Measurements from ENCODE around the gene NETO2. TPM values are rescaled to one million over a fixed set of nuclear protein-coding genes. Genes with fewer than 3 reads are reported as not detected.

Gene NETO2
- total and polyA plus RNA-seq, 8 donors: 9.7 to 49.9 (median 43.0) TPM

DNA sequence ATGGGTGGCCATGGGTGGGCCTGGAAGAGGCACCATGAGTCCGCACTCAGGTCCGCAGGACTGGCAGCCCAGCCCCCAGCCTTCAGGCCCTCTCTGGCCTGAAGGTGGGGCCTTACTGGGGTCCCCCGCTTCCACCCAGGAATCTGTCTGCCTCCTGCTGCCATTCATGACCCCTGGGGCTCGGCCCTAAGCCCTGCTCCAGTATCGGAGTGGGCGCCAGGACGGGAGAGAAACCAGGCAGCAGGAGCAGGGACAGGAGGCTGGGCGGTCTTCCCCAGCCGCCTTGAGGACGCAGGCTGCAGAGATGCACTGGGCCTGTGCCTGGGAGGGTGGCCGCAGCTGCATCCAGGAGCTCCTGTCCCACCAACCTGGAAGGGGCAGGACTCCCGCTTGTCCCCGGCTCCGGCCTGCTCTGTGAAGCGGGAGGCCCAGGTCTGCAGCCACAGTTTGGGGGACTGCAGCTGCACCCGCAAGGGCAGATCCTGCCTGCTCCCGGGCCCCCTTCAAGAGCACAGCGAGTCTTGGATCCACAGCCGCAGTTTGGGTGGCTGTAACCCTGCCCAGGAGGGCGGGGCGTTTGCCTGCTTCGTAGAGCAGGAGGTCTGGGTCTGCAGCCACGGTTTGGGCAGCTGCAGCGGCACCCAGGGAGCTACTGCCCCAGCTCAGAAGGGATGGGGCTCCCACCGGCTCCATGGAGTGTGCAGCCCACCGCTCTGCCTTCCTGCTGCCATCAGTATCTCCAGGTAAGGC, 88.4 kb downstream of the NETO2 start:
- Histone ChIP-seq H3K36me3 (no peaks in the 10 kb centered on the region), H3K9me3 (no peaks in the 10 kb centered on the region), H3K27me3 (no peaks in the 10 kb centered on the region), H3K4me1 (no peaks in the 10 kb centered on the region), H3K4me3 (no peak overlapping the region), H3K27ac (no peak overlapping the region)
- ATAC-seq: no peak
- DNase-seq: no peak
- TF ChIP-seq, protein P1, sequence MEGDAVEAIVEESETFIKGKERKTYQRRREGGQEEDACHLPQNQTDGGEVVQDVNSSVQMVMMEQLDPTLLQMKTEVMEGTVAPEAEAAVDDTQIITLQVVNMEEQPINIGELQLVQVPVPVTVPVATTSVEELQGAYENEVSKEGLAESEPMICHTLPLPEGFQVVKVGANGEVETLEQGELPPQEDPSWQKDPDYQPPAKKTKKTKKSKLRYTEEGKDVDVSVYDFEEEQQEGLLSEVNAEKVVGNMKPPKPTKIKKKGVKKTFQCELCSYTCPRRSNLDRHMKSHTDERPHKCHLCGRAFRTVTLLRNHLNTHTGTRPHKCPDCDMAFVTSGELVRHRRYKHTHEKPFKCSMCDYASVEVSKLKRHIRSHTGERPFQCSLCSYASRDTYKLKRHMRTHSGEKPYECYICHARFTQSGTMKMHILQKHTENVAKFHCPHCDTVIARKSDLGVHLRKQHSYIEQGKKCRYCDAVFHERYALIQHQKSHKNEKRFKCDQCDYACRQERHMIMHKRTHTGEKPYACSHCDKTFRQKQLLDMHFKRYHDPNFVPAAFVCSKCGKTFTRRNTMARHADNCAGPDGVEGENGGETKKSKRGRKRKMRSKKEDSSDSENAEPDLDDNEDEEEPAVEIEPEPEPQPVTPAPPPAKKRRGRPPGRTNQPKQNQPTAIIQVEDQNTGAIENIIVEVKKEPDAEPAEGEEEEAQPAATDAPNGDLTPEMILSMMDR (IDR thresholded peaks at IDR 0.05): no peak
- intact Hi-C loops (cut with DNase I): no loop called here

DNA sequence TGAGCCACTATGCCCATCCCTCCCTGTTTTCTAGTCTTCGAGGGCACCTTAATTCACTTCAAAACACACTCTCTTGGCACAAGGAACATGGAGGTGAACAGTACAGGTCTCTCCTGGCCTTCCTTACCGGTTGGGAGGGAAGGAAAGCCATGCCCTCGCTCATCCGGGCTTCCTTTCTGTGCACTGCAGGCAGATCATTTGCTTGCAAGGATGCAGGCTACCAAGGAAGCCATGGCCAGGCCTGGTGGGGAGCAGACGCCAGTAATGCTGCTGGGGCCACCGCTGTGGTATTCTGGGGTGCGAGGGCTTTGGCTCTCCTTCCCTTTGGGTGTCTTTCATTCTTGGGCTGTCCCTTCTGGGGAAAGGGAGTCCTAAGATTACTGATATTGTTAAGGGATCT, 89.4 kb downstream of the NETO2 start:
- Histone ChIP-seq H3K4me3 (no peak overlapping the region), H3K27ac (no peak overlapping the region), H3K27me3 (no peaks in the 10 kb centered on the region), H3K9me3 (no peaks in the 10 kb centered on the region), H3K4me1 (no peaks in the 10 kb centered on the region), H3K36me3 (no peaks in the 10 kb centered on the region)
- no peak for ATAC-seq
- no peak for DNase-seq
- TF ChIP-seq, protein P1 (IDR thresholded peaks at IDR 0.05): no peak
- intact Hi-C loops (cut with DNase I): no loop called here

DNA sequence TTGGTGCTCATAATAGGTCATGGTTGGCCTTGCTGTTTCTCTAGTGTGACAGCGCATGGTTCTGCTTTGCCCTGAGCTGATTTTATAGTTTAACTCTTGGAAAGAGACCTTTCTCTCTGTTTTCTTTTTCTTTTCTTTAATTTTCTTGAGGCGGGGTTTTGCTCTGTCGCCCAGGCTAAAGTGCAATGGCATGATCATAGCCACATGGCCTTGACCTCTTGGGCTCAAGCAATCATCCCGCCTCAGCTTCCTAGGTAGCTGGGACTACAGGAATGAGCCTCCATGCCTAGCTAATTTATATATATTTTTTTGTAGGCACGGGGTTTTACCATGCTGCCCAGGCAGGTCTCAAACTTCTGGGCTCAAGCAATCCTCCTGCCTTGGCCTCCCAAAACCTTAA, 89.8 kb downstream of the NETO2 start:
- Histone ChIP-seq H3K36me3 (no peaks in the 10 kb centered on the region), H3K27me3 (no peaks in the 10 kb centered on the region), H3K9me3 (no peaks in the 10 kb centered on the region), H3K27ac (no peak overlapping the region), H3K4me3 (no peak overlapping the region), H3K4me1 (no peaks in the 10 kb centered on the region)
- intact Hi-C loops (cut with DNase I): no loop called here
- TF ChIP-seq, protein P1 (IDR thresholded peaks at IDR 0.05): no peak
- no peak for ATAC-seq
- DNase-seq: no peak

DNA sequence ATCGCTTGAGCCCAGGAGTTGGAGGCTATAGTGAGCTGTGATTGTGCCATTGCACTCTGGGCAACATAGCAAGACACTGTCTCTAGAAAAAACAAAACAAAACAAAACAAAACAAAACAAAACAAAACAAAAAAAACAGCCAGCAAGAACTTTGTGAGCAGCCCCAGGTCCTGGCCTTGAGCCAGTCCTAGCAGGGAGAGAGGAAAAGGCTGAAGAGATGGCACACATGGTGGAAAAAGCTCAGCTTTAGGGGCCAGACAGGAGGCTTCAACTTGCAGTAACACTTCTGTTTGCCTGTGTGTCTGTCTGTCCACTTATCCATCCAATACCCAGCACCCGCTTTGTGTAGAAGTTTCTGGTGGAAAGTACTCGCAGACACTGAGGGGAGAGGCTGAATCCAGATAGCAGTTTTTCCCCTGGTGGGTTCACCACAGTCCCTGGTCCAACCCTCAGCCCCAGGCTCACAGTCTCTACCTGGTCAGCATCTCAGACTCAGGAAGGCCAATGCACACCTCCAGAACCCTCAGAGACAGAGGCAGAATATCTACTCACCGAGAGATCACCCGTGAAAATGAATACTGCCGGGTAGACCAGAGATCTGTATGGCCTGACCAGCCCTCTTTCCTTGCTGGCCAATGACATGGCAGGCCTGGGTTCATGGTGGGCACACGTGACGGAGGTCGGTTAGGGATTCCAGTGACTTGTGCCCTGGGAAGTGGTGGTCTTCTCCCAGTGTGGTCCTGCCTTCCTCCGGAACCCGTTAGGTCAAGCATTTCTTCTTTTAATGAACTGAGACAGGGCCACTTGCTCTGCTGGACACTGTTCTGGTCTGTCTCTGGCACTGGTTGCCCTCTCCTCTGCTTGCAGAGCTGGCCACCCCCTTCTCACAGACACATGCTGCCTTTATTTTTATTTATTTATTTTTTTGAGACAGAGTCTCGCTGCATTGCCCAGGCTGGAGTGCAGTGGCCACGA, 90.8 kb downstream of the NETO2 start:
- TF ChIP-seq, protein P1 (IDR thresholded peaks at IDR 0.05): no peak
- no peaks in the 10 kb centered on the region for H3K27me3 ChIP-seq
- H3K9me3 ChIP-seq: no peaks in the 10 kb centered on the region
- H3K27ac ChIP-seq: no peak overlapping the region
- no peaks in the 10 kb centered on the region for H3K36me3 ChIP-seq
- no peak for ATAC-seq
- H3K4me1 ChIP-seq: no peaks in the 10 kb centered on the region
- intact Hi-C loops (cut with DNase I): no loop called here
- H3K4me3 ChIP-seq: no peak overlapping the region
- DNase-seq: no peak

DNA sequence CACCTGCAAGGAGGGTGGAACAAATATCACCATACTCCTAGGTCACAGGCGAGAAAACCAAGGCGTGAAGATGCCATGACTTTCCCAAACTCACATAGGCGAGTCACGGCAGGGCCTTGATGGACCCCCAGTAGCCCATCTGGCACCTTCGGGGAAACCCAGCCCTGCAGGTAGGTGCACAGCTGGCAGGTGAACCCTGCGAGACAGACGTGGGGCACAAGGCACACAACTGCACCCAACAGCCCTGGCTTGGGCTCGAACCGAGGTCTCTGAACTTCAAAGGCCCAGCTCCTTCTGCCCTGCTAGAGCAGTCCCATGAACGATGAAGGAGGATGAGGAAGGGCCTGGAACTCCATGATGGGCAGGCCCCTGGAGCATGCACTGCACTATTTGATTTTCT, 92.7 kb downstream of the NETO2 start:
- Histone ChIP-seq H3K27me3 (no peaks in the 10 kb centered on the region), H3K4me1 (no peaks in the 10 kb centered on the region), H3K4me3 (no peak overlapping the region), H3K9me3 (no peaks in the 10 kb centered on the region), H3K27ac (no peak overlapping the region), H3K36me3 (no peaks in the 10 kb centered on the region)
- intact Hi-C loops (cut with DNase I): no loop called here
- DNase-seq: no peak
- ATAC-seq: no peak
- TF ChIP-seq, protein P1 (IDR thresholded peaks at IDR 0.05): no peak
